ENCODE results near the gene KAT8.
A peak's percentile ranks its signal among the peaks of the same experiment; 100 is the strongest.

The KAT8 gene

GRCh38 chr16:31117384-31118222, at the start of gene KAT8:
KAT8 (plus strand) TSS chr16:31117664; CDS start chr16:31117682, 18 bp downstream.
- DNase-seq, result peak; percentile 96

- no peak for DNase-seq
These were observed 45.6 kb upstream of the KAT8 start for GRCh38 chr16:31071861-31072260.

GRCh38 chr16:31072540-31073141, 44.8 kb upstream of the KAT8 start:
- peak; percentile 24 for DNase-seq

GRCh38 chr16:31073142-31073969, 44.1 kb upstream of the KAT8 start:
- DNase-seq, result peak; percentile 90

- peak; percentile 96 for DNase-seq
These were observed 43.3 kb upstream of the KAT8 start, which contains the start of the genes ZNF646 and ZNF668 for GRCh38 chr16:31073970-31074813. ZNF646 (plus strand) TSS chr16:31074422; CDS start chr16:31076325, 1,903 bp downstream. ZNF668 (minus strand) TSS chr16:31074240; CDS start chr16:31064459, 9,781 bp downstream.

- DNase-seq, result no peak
These were observed 42.7 kb upstream of the KAT8 start for GRCh38 chr16:31074814-31075183.

GRCh38 chr16:31076319-31076718, 41.1 kb upstream of the KAT8 start:
- no peak for DNase-seq

GRCh38 chr16:31077024-31077423, 40.4 kb upstream of the KAT8 start:
- DNase-seq, result no peak

GRCh38 chr16:31077592-31078396, 39.7 kb upstream of the KAT8 start:
- no peak for DNase-seq

GRCh38 chr16:31078597-31079341, 38.7 kb upstream of the KAT8 start:
- no peak for DNase-seq

- DNase-seq, result no peak
These were observed 38.0 kb upstream of the KAT8 start for GRCh38 chr16:31079342-31079944.

- DNase-seq, result no peak
These were observed 37.3 kb upstream of the KAT8 start for GRCh38 chr16:31080035-31080629.

GRCh38 chr16:31080756-31081419, 36.6 kb upstream of the KAT8 start:
- no peak for DNase-seq

GRCh38 chr16:31081428-31082351, 35.8 kb upstream of the KAT8 start:
- DNase-seq, result no peak

GRCh38 chr16:31082368-31083045, 35.0 kb upstream of the KAT8 start:
- no peak for DNase-seq

- DNase-seq, result no peak
These were observed 34.4 kb upstream of the KAT8 start for GRCh38 chr16:31083081-31083480.

- DNase-seq, result no peak
These were observed 33.9 kb upstream of the KAT8 start for GRCh38 chr16:31083556-31083955.

GRCh38 chr16:31083981-31084380, 33.5 kb upstream of the KAT8 start:
- no peak for DNase-seq

All from stimulated activated CD4-positive, alpha-beta T cell treated with anti-CD3 and anti-CD28 coated beads, Interleukin-4, amount 100 ng/mL, for 1 hour (primary cell).